WERI-Rb-1 (cell line): ENCODE measurements around the gene DTNBP1.

ENCODE experiments used
- DNase-seq: peaks from one replicate; pipeline ENCODE4 v3.0.0-alpha.2; 2020
- H3K27ac ChIP-seq: fragments of 250-450 bp; sonication (Bioruptor Pico); 2 replicates; pipeline ENCODE4 v1.5.1; 2020; ENCODE audit warnings: mild to moderate bottlenecking, moderate library complexity
- H3K27me3 ChIP-seq: fragments of 250-450 bp; sonication (Bioruptor Pico); 2 replicates; pipeline ENCODE4 v1.5.1; 2021; ENCODE audit warnings: mild to moderate bottlenecking, low read depth, moderate library complexity; ENCODE audit not compliant: insufficient read depth, severe bottlenecking
- H3K36me3 ChIP-seq: fragments of 250-450 bp; sonication (Bioruptor Pico); 2 replicates; pipeline ENCODE4 v1.5.1; 2020; ENCODE audit warnings: mild to moderate bottlenecking, moderate library complexity
- H3K4me3 ChIP-seq: 2 replicates; pipeline ENCODE4 v1.5.1; 2011; ENCODE audit warnings: low read depth, mild to moderate bottlenecking, control low read depth, low read length
- H3K9me3 ChIP-seq: fragments of 250-450 bp; sonication (Bioruptor Pico); 2 replicates; pipeline ENCODE4 v1.5.1; 2021; ENCODE audit warnings: mild to moderate bottlenecking, moderate library complexity; ENCODE audit not compliant: severe bottlenecking
- TF ChIP-seq, protein P1 (sequence below): IDR thresholded peaks from 2 replicates; pipeline ENCODE4 v1.5.1; 2011; ENCODE audit warnings: low read depth, mild to moderate bottlenecking, control low read depth, inconsistent platforms, low read length

DTNBP1 gene

DNA sequence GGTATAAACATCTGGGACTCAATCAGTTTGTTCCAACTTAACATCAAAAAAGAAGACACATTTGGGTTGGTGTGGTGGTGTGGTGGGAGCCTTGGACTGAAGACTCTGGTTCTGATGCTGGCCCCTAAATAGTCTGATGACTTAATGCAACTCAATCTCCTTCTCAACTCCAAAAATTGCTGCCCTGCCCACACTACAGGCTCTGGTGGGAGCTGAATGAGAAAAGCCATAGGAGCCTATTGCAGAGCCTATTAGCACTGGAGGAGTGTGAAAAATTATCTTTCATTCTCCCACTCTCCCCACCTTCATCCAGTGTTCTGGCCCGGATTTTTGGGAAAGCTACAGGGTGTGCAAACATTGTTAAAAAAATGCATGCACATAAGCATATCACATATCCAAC lies 56.5 kb downstream of the DTNBP1 start:
- Histone ChIP-seq H3K27ac (no peak overlapping the region), H3K9me3 (no peaks in the 10 kb centered on the region), H3K36me3 (peaks cover 30% of the 10 kb centered on the region), H3K27me3 (no peaks in the 10 kb centered on the region), H3K4me3 (no peak overlapping the region)
- no peak for DNase-seq
- TF ChIP-seq, protein P1, sequence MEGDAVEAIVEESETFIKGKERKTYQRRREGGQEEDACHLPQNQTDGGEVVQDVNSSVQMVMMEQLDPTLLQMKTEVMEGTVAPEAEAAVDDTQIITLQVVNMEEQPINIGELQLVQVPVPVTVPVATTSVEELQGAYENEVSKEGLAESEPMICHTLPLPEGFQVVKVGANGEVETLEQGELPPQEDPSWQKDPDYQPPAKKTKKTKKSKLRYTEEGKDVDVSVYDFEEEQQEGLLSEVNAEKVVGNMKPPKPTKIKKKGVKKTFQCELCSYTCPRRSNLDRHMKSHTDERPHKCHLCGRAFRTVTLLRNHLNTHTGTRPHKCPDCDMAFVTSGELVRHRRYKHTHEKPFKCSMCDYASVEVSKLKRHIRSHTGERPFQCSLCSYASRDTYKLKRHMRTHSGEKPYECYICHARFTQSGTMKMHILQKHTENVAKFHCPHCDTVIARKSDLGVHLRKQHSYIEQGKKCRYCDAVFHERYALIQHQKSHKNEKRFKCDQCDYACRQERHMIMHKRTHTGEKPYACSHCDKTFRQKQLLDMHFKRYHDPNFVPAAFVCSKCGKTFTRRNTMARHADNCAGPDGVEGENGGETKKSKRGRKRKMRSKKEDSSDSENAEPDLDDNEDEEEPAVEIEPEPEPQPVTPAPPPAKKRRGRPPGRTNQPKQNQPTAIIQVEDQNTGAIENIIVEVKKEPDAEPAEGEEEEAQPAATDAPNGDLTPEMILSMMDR = no peak

DNA sequence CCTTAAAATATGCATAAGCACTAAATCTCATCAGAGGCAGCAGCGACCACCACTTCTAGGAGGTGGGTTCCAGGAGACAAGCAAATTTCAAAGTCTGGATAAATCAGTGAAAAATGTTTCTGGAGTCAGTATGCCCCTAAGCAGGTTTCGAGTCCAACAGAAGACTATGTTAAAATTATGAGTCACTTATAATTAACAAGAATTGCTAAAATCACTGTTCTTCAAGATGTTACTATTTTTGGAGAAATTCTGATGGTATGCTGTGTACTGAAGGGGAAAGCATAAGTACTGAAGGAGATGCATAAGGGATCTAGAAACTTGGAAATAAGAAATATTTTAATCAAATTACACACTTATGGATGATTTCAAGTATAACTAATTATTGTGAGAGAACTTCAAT lies 58.0 kb downstream of the DTNBP1 start:
- DNase-seq = no peak
- Histone ChIP-seq H3K27me3 (no peaks in the 10 kb centered on the region), H3K4me3 (no peak overlapping the region), H3K9me3 (no peaks in the 10 kb centered on the region), H3K36me3 (peaks cover 17% of the 10 kb centered on the region), H3K27ac (no peak overlapping the region)
- TF ChIP-seq, protein P1 = no peak

DNA sequence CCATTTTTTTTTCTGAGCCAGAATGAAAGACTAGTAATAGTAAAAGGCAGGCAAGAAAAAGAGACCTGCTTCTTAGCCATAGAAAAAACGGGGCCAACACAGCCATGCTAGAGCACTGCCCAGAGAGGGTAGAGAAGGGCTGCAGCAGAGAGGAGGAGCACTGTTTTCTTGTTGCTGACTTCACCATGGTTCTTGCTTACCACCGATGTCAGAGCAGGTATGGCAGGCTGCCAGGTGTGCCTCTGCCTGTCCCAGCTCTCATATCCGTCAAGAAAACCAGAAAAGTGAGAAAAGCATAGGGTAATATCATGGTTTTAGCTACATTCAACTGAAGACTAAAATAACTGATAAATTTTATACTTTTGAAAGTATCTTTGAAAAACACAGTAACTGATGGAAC lies 60.7 kb downstream of the DTNBP1 start:
- no peaks in the 10 kb centered on the region for H3K27me3 ChIP-seq
- TF ChIP-seq, protein P1 = no peak
- DNase-seq = no peak
- H3K9me3 ChIP-seq = no peaks in the 10 kb centered on the region
- no peak overlapping the region for H3K4me3 ChIP-seq
- H3K27ac ChIP-seq = no peak overlapping the region
- peaks cover 7% of the 10 kb centered on the region for H3K36me3 ChIP-seq

DNA sequence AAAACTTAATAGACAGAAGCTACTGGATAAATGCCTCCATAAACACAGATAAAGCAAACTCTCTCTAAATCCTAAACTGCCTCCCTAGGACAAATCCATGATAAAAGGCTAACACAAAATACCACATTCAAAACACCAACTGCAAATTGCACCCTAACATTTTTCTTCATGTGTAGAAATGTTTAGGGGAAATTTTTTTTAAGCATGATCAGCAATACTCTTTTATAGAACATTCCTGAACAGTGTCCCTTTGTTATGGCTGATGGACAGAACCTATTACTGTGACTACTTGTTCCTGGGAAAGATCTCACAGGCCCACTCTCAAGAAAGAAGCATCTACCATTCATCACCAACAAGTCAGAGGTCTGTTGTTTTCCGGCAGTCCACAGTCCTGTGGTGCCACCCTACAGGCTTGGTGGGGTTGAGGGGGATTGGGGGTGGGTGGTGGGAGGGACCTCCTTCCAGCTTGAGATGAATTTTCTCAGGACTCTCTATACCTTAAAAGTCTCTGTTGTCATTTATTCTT lies 64.5 kb downstream of the DTNBP1 start:
- no peak overlapping the region for H3K4me3 ChIP-seq
- H3K9me3 ChIP-seq = no peaks in the 10 kb centered on the region
- TF ChIP-seq, protein P1 = no peak
- DNase-seq = no peak
- H3K36me3 ChIP-seq = no peaks in the 10 kb centered on the region; the same call in 1 of the 2 replicates
- no peak overlapping the region for H3K27ac ChIP-seq
- no peaks in the 10 kb centered on the region for H3K27me3 ChIP-seq

DNA sequence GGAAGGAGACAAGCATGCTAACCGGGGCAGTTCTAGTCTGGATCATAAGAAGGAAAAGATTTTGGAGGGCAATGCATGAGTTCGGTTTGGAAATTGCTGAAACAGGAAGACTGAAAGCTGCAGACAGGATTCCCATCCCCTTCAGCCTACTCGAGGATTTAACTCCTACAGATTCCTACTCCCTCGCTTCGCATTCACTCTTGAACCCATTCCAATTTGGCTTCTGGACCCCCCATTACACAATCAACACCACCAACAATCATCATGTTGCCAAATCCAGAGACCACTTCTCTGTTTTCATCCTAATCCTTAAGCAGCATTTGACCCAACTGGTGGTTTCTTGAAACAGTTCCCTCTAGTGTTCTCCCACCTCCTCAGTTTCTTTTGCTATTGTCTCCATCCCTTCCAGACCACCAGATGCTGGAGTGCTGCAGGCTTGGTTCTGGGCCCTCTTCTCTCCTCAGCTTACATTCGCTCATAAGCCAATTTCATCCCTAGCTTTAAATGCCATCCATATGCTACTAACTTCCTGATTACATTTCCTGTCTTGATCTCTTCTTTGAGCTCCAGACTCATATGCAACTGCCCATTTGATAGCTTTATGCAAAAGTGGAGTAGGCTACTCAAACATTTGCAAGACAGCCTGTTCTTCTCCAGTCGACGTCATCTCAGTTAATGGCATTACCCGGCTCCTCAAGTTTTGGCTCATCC lies 66.5 kb downstream of the DTNBP1 start:
- no peaks in the 10 kb centered on the region for H3K36me3 ChIP-seq
- H3K9me3 ChIP-seq = no peaks in the 10 kb centered on the region
- H3K4me3 ChIP-seq = no peak overlapping the region
- TF ChIP-seq, protein P1 = 0 out of 2 replicates have a peak, but pooled peaks have one; percentile 18
- H3K27ac ChIP-seq = no peak overlapping the region
- DNase-seq = peak; percentile 36
- H3K27me3 ChIP-seq = no peaks in the 10 kb centered on the region
